K562 (cell line): Measurements from ENCODE around the gene ISOC1. TPM values are rescaled to one million over a fixed set of nuclear protein-coding genes. Genes with fewer than 3 reads are reported as not detected.
A peak's percentile ranks its signal among the peaks of the same experiment; 100 is the strongest.

Experiments
- ATAC-seq: fragments of 200-7000 bp; cut with Tn5 transposase; 3 replicates; pipeline ENCODE4 v1.9.1; 2020; ENCODE audit warnings: moderate library complexity
- BruUV-seq: library from RNA; stranded (reverse); fragments of 400-500 nt; replicated peaks from 2 replicates; lab custom pipeline; 2021; lab: Mats Ljungman, UMichigan
- CTCF ChIA-PET: fragments of 300-600 bp; formaldehyde crosslinking; extraction: SDS; loops from one replicate; lab custom pipeline; 2021; ENCODE audit warnings: low intra/inter-chr PET ratio; lab: Yijun Ruan, JAX
- POLR2A ChIA-PET: fragments of 300-600, 350-650 bp; sonication (Branson Sonifier 250); formaldehyde crosslinking; extraction: SDS; loops from one replicate; lab custom pipeline; 2021; ENCODE audit warnings: antibody characterized with exemption, inconsistent platforms; lab: Yijun Ruan, JAX
- DNase-seq, 4 experiments: peaks; one replicate each; pipeline versions ENCODE4 v3.0.0 to v3.0.0-alpha.2; 2011 to 2018; ENCODE audit warnings: low spot score in 3 of 4, mixed read lengths in 3 of 4; ENCODE audit errors: extremely low read depth in 1 of 4
- FAIRE-seq: peaks from 2 replicates; lab custom pipeline; 2011; peaks lifted over from hg19 to GRCh38; lab: Jason Lieb, UNC
- H2AFZ ChIP-seq: 2 replicates; pipeline ENCODE4 v1.6.0; 2011; ENCODE audit warnings: low read depth, low read length, control low read depth, inconsistent platforms
- H3K27ac ChIP-seq: fragments of 200-600 bp; 3 replicates; pipeline ENCODE4 v1.8.0; 2011; ENCODE audit warnings: low read depth, mild to moderate bottlenecking, control low read depth, inconsistent platforms, low read length, moderate library complexity, mixed read lengths; ENCODE audit errors: extremely low read depth
- H3K27me3 ChIP-seq, 2 experiments: fragments of 300-600 bp in 1 of 2; 2 replicates in 1 of 2; 3 replicates in 1 of 2; pipeline versions ENCODE4 v1.6.0 to v1.8.0; 2011; ENCODE audit warnings: inconsistent platforms in 2 of 2, low read length in 2 of 2, mild to moderate bottlenecking in 1 of 2, mixed read lengths in 1 of 2, moderate library complexity in 1 of 2; ENCODE audit not compliant: control insufficient read depth in 2 of 2, insufficient read depth in 2 of 2
- H3K36me3 ChIP-seq: fragments of 300-600 bp; 3 replicates; pipeline ENCODE4 v1.8.0; 2011; ENCODE audit warnings: mild to moderate bottlenecking, low read length, inconsistent platforms; ENCODE audit not compliant: control insufficient read depth, insufficient read depth
- H3K4me1 ChIP-seq, 2 experiments: fragments of 200-600 bp in 1 of 2; replicated peaks in 1 of 2; 2 replicates in 1 of 2; 3 replicates in 1 of 2; pipeline versions ENCODE4 v1.5.1 to v1.8.0; 2011; ENCODE audit warnings: inconsistent platforms in 2 of 2, low read length in 2 of 2, mild to moderate bottlenecking in 1 of 2, mixed read lengths in 1 of 2, moderate library complexity in 1 of 2; ENCODE audit not compliant: control insufficient read depth in 2 of 2, insufficient read depth in 2 of 2
- H3K4me2 ChIP-seq: 2 replicates; pipeline ENCODE4 v1.6.1; 2011; ENCODE audit warnings: low read length, control low read depth, inconsistent platforms, mixed read lengths; ENCODE audit not compliant: insufficient read depth
- H3K4me3 ChIP-seq: fragments of 200-600 bp; sonication (generic), shearing (Covaris generic); 2 replicates; pipeline ENCODE4 v1.5.1; 2016; ENCODE audit warnings: control low read depth, inconsistent platforms
- H3K79me2 ChIP-seq: fragments of 200-600 bp; 3 replicates; pipeline ENCODE4 v1.8.0; 2011; ENCODE audit warnings: low read length, inconsistent platforms; ENCODE audit not compliant: control insufficient read depth, insufficient read depth
- H3K9ac ChIP-seq, 2 experiments: 2 replicates each; pipeline versions ENCODE4 v1.6.0 to v1.6.1; 2011; ENCODE audit warnings: low read depth in 2 of 2, low read length in 2 of 2, control low read depth in 1 of 2, inconsistent platforms in 1 of 2, mild to moderate bottlenecking in 1 of 2, mixed read lengths in 1 of 2; ENCODE audit not compliant: insufficient read depth in 1 of 2
- H3K9me1 ChIP-seq: one replicate; pipeline ENCODE4 v1.6.0; 2011; ENCODE audit warnings: inconsistent platforms, mild to moderate bottlenecking, low read length, moderate library complexity; ENCODE audit not compliant: control insufficient read depth, insufficient read depth
- H3K9me3 ChIP-seq: replicated peaks from 2 replicates; pipeline ENCODE4 v1.5.1; 2011; ENCODE audit warnings: low read depth, low read length, inconsistent platforms; ENCODE audit not compliant: control insufficient read depth, insufficient read depth
- H4K20me1 ChIP-seq: replicated peaks from 2 replicates; pipeline ENCODE4 v1.6.1; 2011; ENCODE audit warnings: low read length, inconsistent platforms, mixed read lengths; ENCODE audit not compliant: control insufficient read depth, insufficient read depth
- BRF1 ChIP-seq: IDR thresholded peaks from 3 replicates; pipeline ENCODE4 v1.6.1; 2011; ENCODE audit warnings: borderline replicate concordance, mild to moderate bottlenecking; ENCODE audit not compliant: insufficient read length; ENCODE audit errors: extremely low read depth
- CBFA2T3 ChIP-seq: fragments of 450-650 bp; IDR thresholded peaks from 2 replicates; pipeline ENCODE4 v1.6.1; 2017
- CHCHD3 ChIP-seq: fragments of 250-450 bp; sonication (Bioruptor Pico); IDR thresholded peaks from 2 replicates; pipeline ENCODE4 v2.1.2; 2022; ENCODE audit warnings: mild to moderate bottlenecking
- FOXK1 ChIP-seq: sonication (generic); formaldehyde crosslinking; IDR thresholded peaks from 2 replicates; pipeline ENCODE4 v1.8.0; 2022; ENCODE audit warnings: missing genetic modification reagents, mild to moderate bottlenecking, borderline replicate concordance
- JUND ChIP-seq, 2 experiments: IDR thresholded peaks; 2 replicates in 1 of 2; 3 replicates in 1 of 2; pipeline ENCODE4 v1.6.1; 2011; ENCODE audit warnings: borderline replicate concordance in 2 of 2, low read depth in 2 of 2, low read length in 2 of 2, improper control_type of control experiment in 1 of 2, missing biosample characterization in 1 of 2, missing genetic modification characterization in 1 of 2, missing genetic modification reagents in 1 of 2
- KDM2B ChIP-seq: fragments of 250-450 bp; sonication (Bioruptor Pico); IDR thresholded peaks from 2 replicates; pipeline ENCODE4 v1.8.0; 2021; ENCODE audit warnings: mild to moderate bottlenecking, moderate library complexity
- LARP7 ChIP-seq: fragments of 450-650 bp; IDR thresholded peaks from 2 replicates; pipeline ENCODE4 v1.6.1; 2016
- NFYB ChIP-seq: IDR thresholded peaks from 2 replicates; pipeline ENCODE4 v1.6.1; 2011; ENCODE audit warnings: mild to moderate bottlenecking, moderate library complexity; ENCODE audit not compliant: insufficient read length; ENCODE audit errors: extremely low read depth
- PHB2 ChIP-seq: fragments of 450-650 bp; IDR thresholded peaks from 2 replicates; pipeline ENCODE4 v1.6.1; 2017; ENCODE audit warnings: low read depth
- RREB1 ChIP-seq: fragments of 250-450 bp; sonication (Bioruptor Pico); IDR thresholded peaks from 2 replicates; pipeline ENCODE4 v1.4.0; 2020
- SMARCA4 ChIP-seq: fragments of 450-650 bp; IDR thresholded peaks from 2 replicates; pipeline ENCODE4 v1.6.1; 2016
- TAL1 ChIP-seq: fragments of 450-650 bp; IDR thresholded peaks from 2 replicates; pipeline ENCODE4 v1.6.1; 2016; ENCODE audit warnings: mild to moderate bottlenecking
- TCF3 ChIP-seq: sonication (generic); formaldehyde crosslinking; IDR thresholded peaks from 2 replicates; pipeline ENCODE4 v1.4.0; 2020; ENCODE audit warnings: mild to moderate bottlenecking, missing genetic modification reagents
- USF1 ChIP-seq: sonication (generic); formaldehyde crosslinking; IDR thresholded peaks from 2 replicates; pipeline ENCODE4 v1.9.0; 2022; ENCODE audit warnings: mild to moderate bottlenecking, missing genetic modification reagents
- ZNF143 ChIP-seq: sonication (generic); formaldehyde crosslinking; IDR thresholded peaks from 2 replicates; pipeline ENCODE4 v1.9.0; 2022; ENCODE audit warnings: mild to moderate bottlenecking, missing genetic modification reagents
- ZNF212 ChIP-seq: fragments of 450-650 bp; formaldehyde crosslinking; IDR thresholded peaks from 2 replicates; pipeline ENCODE4 v1.4.0; 2020; ENCODE audit warnings: mild to moderate bottlenecking
- WGBS: fragments of 100-300 bp; shearing (Covaris generic); methylation state at CpG from one replicate; pipeline ENCODE4 v1.1.6; 2016; ENCODE audit warnings: low coverage, mixed read lengths; ENCODE audit not compliant: insufficient coverage; ENCODE audit errors: missing lambda C conversion rate; 5-methylcytosine and 5-hydroxymethylcytosine counted together
- in situ Hi-C: fragments of 300-500 bp; cut with MboI; formaldehyde crosslinking; loops from 4 replicates; pipeline ENCODE4 v1.15.0; 2018; ENCODE audit warnings: inconsistent platforms, mixed read lengths
- intact Hi-C: fragments of 100-400 bp; cut with micrococcal nuclease; formaldehyde crosslinking; loops from 2 replicates; pipeline ENCODE4 v1.14.2; 2022
- polyA plus RNA-seq, 8 experiments: library from polyadenylated mRNA; depleted of rRNA in 4 of 8; stranded (reverse) in 5 of 8; unstranded in 3 of 8; fragments of >200 nt; fragmentation: Nextera tagmentation in 2 of 8; fragmentation: Illumina TruSeq in 1 of 8; extraction: Ambion mirVana in 2 of 8; extraction: Trizol in 1 of 8; gene quantifications; 2 replicates each; pipeline versions ENCODE4 v1.2.1 to v1.2.3, GENCODE V29; 2011 to 2014; ENCODE audit warnings: inconsistent platforms in 1 of 8, missing spikeins in 1 of 8
- total RNA-seq, 7 experiments: library from RNA; depleted of rRNA in 6 of 7; stranded (reverse); fragments of >200 nt in 6 of 7; fragmentation: Illumina TruSeq in 2 of 7; extraction: Trizol in 2 of 7; gene quantifications; 2 replicates each; pipeline versions ENCODE4 v1.2.1 to v1.2.3, GENCODE V29; 2011 to 2021; ENCODE audit warnings: low replicate concordance in 1 of 7

ISOC1 gene
- total and polyA plus RNA-seq, 9 of the 15 experiments (the other 6 are each of a cell fraction or from before 2014, with no cell fraction given) = 14.0 to 67.9 (median 51.3) TPM

DNA sequence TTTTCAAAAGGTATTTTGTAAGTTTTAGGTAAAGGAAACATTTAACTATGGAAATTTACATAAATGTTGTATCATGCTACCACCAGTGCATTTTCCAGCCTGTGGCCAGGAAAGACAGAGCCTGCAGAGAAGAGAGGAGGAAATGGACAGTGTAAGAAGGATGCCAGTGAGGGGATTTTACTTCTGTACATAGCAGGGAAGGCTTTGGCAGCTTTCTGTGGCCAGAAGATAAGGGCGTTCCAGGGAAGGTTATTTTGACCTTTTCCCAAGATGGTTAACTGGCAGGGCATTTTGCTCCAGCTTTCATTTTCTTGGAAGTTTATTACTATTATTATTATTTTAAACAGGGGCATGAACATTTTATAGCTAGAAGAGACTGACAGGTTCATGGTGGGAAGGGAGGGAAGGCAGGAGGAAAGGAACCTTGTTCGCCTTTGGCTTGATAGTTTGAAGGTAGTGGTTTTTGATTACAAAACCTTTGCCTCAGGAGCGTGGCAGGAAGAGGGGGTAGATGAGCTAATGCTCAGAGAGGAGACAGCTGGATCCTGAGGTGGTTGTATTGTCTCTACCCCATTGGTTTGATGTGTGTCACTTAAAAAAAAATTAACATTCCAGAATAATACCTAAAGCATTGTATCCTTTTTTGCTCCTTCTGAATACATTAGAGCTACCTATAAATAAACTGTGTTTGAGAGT is 4.1 kb downstream of the ISOC1 start:
- intact Hi-C loops = loop anchor here (5.0 kb wide), 1 partner anchor 1016 kb away; the partner anchor contains the start of gene SLC12A2
- ATAC-seq = no peak
- H3K9me1 ChIP-seq = no peaks in the 10 kb centered on the region
- CTCF ChIA-PET = no interaction called here
- no peak overlapping the region for H3K4me3 ChIP-seq
- POLR2A ChIA-PET = interaction anchor here (1.3 to 1.5 kb wide), 3 partner anchors 9 to 20 kb away, joined by 7 to 8 read pairs (median 7); no protein-coding TSS in a partner anchor
- peaks cover 89% of the 10 kb centered on the region for H3K79me2 ChIP-seq
- H2AFZ ChIP-seq = no peak overlapping the region
- H3K27ac ChIP-seq = 0 out of 3 replicates have a peak overlapping the region, but pooled peaks have one; percentile 13
- in situ Hi-C loops = loop anchor here (25.0 kb wide), 1 partner anchor 1561 kb away; no protein-coding TSS in a partner anchor
- BruUV-seq = no TSS peak
- H3K36me3 ChIP-seq = peaks cover 9% of the 10 kb centered on the region; the same call in 2 of the 3 replicates
- H3K27me3 ChIP-seq = no peaks in the 10 kb centered on the region
- 2% methylated on average over 3 of the region's 3 CpGs for WGBS
- H3K9me3 ChIP-seq = no peaks in the 10 kb centered on the region
- no peaks in the 10 kb centered on the region; the same call in 1 of the 2 replicates for H4K20me1 ChIP-seq
- no peak for FAIRE-seq
- peaks cover 12 to 33% of the 10 kb centered on the region in 2 experiments for H3K4me1 ChIP-seq
- H3K9ac ChIP-seq = 0 out of 4 replicates have a peak overlapping the region, but pooled peaks of 1 of the 2 experiments have one; percentile 12
- DNase-seq = peak in 2 of 4 experiments; percentile 20 to 39
- H3K4me2 ChIP-seq = peak overlapping the region; percentile 32
- TF ChIP-seq FOXK1 (no peak), PHB2 (no peak), RREB1 (CRISPR knock-in tag) (no peak), CBFA2T3 (peak; percentile 49; the same call in 1 of the 2 replicates), CHCHD3 (CRISPR knock-in tag) (no peak), JUND (IDR thresholded peaks at IDR 0.05; ENCODE audit: borderline replicate concordance, low read depth, low read length) (0 out of 2 replicates have a peak, but pooled peaks have one; percentile 1), JUND (tag; IDR thresholded peaks at IDR 0.05; ENCODE audit: borderline replicate concordance, low read depth, low read length) (no peak), BRF1 (no peak), ZNF143 (CRISPR knock-in tag) (no peak), TCF3 (CRISPR knock-in tag) (peak; percentile 42; the same call in 1 of the 2 replicates), TAL1 (peak; percentile 22; the same call in 1 of the 2 replicates), NFYB (no peak), LARP7 (no peak), KDM2B (CRISPR knock-in tag) (no peak), SMARCA4 (peak; percentile 41; the same call in 1 of the 2 replicates), ZNF212 (no peak), USF1 (CRISPR knock-in tag) (no peak)
